Neural progenitor cell (in vitro differentiated cells): Measurements from ENCODE around the gene LAMTOR1.

Experiments used
- CTCF ChIP-seq: fragments of 200-600 bp; sonication (generic); IDR thresholded peaks from 2 replicates; pipeline ENCODE4 v1.5.1; 2017; ENCODE audit warnings: antibody characterized with exemption, mild to moderate bottlenecking
- EZH2 ChIP-seq: fragments of 200-600 bp; sonication (generic); IDR thresholded peaks from 2 replicates; pipeline ENCODE4 v1.6.1; 2017; ENCODE audit warnings: antibody characterized with exemption, mild to moderate bottlenecking, moderate library complexity
- EZH2phosphoT487 ChIP-seq: fragments of 200-600 bp; sonication (generic); IDR thresholded peaks from 2 replicates; pipeline ENCODE4 v1.6.1; 2017; ENCODE audit warnings: antibody characterized with exemption

GRCh38 chr11:72081184-72081644 lies 21.9 kb downstream of the LAMTOR1 start:
- TF ChIP-seq CTCF (no peak), EZH2phosphoT487 (no peak), EZH2 (no peak)
